Panc1 (cell line): ENCODE measurements around the gene CFAP68.

Experiments
- POLR2AphosphoS5 ChIP-seq: IDR thresholded peaks from 2 replicates; pipeline ENCODE4 v1.6.1; 2012; ENCODE audit warnings: mild to moderate bottlenecking, low read depth, low read length, moderate library complexity
- SIN3A ChIP-seq: IDR thresholded peaks from 2 replicates; pipeline ENCODE4 v1.6.1; 2012; ENCODE audit warnings: low read depth, mild to moderate bottlenecking, low read length, moderate library complexity, borderline replicate concordance; ENCODE audit not compliant: insufficient read depth
- TCF7L2 ChIP-seq: IDR thresholded peaks from 2 replicates; pipeline ENCODE4 v1.6.1; 2011; ENCODE audit warnings: mild to moderate bottlenecking, low read depth, low read length, inconsistent platforms
- TF ChIP-seq, protein P1 (sequence below): fragments of 450-650 bp; IDR thresholded peaks from 2 replicates; pipeline ENCODE4 v1.5.1; 2017; ENCODE audit warnings: mild to moderate bottlenecking
- TF ChIP-seq, protein P2 (sequence below), 2 experiments: IDR thresholded peaks; 2 replicates each; pipeline ENCODE4 v1.6.1; 2011 to 2012; ENCODE audit warnings: low read depth in 2 of 2, control low read depth in 1 of 2, low read length in 1 of 2, mild to moderate bottlenecking in 1 of 2, moderate library complexity in 1 of 2; ENCODE audit not compliant: insufficient read depth in 1 of 2

DNA sequence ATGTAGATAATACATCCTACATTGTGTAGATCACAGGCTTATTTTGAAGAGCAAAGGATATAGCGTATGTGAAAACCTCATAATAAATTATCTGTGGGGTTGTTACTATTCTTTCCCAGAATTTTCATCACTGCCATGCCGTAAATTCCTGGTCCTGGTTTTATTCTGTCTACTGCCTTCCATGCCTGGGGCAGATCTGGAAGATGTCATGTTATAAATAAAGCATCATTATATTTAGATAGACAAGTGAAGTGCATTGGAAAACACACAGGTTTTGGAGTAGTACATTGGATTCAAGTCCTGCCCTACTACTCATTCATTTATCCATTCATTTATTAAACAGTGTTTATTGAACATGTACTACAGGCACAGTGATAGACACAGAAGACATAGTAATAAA is 41.6 kb downstream of the CFAP68 start:
- TF ChIP-seq, protein P1, sequence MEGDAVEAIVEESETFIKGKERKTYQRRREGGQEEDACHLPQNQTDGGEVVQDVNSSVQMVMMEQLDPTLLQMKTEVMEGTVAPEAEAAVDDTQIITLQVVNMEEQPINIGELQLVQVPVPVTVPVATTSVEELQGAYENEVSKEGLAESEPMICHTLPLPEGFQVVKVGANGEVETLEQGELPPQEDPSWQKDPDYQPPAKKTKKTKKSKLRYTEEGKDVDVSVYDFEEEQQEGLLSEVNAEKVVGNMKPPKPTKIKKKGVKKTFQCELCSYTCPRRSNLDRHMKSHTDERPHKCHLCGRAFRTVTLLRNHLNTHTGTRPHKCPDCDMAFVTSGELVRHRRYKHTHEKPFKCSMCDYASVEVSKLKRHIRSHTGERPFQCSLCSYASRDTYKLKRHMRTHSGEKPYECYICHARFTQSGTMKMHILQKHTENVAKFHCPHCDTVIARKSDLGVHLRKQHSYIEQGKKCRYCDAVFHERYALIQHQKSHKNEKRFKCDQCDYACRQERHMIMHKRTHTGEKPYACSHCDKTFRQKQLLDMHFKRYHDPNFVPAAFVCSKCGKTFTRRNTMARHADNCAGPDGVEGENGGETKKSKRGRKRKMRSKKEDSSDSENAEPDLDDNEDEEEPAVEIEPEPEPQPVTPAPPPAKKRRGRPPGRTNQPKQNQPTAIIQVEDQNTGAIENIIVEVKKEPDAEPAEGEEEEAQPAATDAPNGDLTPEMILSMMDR: no peak
- TF ChIP-seq TCF7L2 (no peak), POLR2AphosphoS5 (no peak), SIN3A (no peak)
- TF ChIP-seq, protein P2, sequence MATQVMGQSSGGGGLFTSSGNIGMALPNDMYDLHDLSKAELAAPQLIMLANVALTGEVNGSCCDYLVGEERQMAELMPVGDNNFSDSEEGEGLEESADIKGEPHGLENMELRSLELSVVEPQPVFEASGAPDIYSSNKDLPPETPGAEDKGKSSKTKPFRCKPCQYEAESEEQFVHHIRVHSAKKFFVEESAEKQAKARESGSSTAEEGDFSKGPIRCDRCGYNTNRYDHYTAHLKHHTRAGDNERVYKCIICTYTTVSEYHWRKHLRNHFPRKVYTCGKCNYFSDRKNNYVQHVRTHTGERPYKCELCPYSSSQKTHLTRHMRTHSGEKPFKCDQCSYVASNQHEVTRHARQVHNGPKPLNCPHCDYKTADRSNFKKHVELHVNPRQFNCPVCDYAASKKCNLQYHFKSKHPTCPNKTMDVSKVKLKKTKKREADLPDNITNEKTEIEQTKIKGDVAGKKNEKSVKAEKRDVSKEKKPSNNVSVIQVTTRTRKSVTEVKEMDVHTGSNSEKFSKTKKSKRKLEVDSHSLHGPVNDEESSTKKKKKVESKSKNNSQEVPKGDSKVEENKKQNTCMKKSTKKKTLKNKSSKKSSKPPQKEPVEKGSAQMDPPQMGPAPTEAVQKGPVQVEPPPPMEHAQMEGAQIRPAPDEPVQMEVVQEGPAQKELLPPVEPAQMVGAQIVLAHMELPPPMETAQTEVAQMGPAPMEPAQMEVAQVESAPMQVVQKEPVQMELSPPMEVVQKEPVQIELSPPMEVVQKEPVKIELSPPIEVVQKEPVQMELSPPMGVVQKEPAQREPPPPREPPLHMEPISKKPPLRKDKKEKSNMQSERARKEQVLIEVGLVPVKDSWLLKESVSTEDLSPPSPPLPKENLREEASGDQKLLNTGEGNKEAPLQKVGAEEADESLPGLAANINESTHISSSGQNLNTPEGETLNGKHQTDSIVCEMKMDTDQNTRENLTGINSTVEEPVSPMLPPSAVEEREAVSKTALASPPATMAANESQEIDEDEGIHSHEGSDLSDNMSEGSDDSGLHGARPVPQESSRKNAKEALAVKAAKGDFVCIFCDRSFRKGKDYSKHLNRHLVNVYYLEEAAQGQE (IDR thresholded peaks at IDR 0.05; ENCODE audit: insufficient read depth in 1 of 2, low read depth in 2 of 2, low read length in 1 of 2): no peak
